CD4-positive, alpha-beta T cell treated with Interferon gamma for 1 hour (primary cell): ENCODE results near the gene HMMR.
"Not testable (repeated sequence)": the region's sequence is repeated elsewhere in the genome, so short reads cannot be mapped to it uniquely, and the experiment has no call there.

Experiments
- DNase-seq: peaks from one replicate; pipeline ENCODE4 v3.0.0-alpha.2; 2020

Gene HMMR

GRCh38 chr5:163460562-163461171 is at the start of gene HMMR:
HMMR (plus strand) TSS chr5:163460632; CDS start chr5:163460693, 61 bp downstream.
- DNase-seq = no peak

GRCh38 chr5:163415673-163416072 is 44.8 kb upstream of the HMMR start:
- not testable (repeated sequence) for DNase-seq

DNA sequence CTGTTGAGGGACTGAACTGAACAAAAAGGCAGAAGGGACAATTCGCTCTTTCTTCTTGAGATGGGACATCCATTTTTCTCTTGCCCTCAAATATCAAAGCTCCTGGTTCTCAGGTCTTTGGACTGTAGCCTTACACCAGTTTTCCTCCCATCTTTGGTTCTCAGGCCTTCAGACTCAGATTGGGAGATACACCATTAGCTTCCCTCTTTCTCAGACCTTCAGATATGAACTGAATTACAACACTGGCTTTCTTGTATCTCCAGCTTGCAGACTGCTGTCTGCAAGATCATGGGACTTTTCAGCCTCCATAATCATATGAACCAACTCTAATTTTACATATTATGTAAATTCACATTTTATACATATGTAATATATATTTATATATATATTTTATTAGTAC is 35.6 kb upstream of the HMMR start:
- DNase-seq = no peak

DNA sequence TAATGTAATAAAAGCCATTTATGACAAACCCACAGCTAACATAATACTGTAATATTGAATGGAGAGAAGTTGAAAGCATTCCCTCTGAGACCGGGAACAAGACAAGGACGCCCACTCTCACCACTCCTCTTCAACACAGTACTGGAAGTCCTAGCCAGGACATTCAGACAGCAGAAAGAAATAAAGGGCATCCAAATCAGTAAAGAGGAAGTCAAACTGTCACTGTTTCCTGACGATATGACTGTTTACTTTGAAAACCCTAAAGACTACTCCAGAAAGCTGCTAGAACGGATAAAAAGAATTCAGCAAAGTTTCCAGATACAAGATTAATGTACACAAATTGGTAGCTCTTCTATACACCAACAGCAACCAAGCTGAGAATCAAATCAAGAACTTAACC is 34.3 kb upstream of the HMMR start:
- not testable (repeated sequence) for DNase-seq

GRCh38 chr5:163432544-163432943 is 27.9 kb upstream of the HMMR start:
- DNase-seq = no peak

- no peak for DNase-seq
Observed at GRCh38 chr5:163433271-163433670, 27.2 kb upstream of the HMMR start.

DNA sequence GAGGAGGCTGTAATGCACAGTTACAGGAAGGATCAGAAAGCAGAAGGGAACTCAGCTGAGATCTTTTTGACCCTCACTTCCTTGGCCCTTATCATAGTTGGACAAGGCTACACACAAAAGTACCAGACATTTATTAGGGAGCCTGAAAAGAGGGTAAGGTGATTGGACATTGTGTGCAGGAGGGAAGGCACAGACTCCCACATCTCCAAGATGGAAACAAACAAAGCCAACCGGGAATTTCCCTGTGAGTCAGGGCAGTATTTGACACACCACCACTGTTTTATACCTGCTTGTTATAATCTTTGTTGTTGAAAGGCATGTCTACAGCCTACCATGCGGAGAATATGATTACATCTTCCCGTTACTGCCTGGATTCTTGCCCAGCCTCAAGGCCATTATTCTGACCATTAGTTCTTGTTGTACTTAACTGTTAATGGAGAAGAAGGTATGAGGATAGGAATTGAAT is 26.0 kb upstream of the HMMR start:
- DNase-seq = no peak

DNA sequence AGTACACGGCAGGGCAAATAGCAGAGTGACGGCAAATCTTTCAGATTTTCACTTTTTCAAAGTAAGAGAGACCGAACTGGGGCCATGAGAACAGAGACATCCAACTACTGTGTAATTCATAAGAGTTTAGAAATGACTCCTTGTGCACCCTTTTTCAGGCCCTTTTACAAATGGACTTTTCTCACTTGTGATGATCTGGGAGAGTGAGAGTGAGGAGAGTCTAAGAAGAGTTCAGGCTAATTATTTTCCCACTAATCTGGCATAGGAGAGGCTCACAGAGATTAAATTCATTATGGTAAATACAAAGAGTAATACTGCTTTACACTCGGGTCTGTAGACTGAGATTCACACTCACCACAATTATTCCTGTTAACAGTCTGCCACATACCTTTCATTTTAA is 23.9 kb upstream of the HMMR start:
- no peak for DNase-seq

GRCh38 chr5:163437011-163437308 is 23.5 kb upstream of the HMMR start:
- DNase-seq = no peak

DNA sequence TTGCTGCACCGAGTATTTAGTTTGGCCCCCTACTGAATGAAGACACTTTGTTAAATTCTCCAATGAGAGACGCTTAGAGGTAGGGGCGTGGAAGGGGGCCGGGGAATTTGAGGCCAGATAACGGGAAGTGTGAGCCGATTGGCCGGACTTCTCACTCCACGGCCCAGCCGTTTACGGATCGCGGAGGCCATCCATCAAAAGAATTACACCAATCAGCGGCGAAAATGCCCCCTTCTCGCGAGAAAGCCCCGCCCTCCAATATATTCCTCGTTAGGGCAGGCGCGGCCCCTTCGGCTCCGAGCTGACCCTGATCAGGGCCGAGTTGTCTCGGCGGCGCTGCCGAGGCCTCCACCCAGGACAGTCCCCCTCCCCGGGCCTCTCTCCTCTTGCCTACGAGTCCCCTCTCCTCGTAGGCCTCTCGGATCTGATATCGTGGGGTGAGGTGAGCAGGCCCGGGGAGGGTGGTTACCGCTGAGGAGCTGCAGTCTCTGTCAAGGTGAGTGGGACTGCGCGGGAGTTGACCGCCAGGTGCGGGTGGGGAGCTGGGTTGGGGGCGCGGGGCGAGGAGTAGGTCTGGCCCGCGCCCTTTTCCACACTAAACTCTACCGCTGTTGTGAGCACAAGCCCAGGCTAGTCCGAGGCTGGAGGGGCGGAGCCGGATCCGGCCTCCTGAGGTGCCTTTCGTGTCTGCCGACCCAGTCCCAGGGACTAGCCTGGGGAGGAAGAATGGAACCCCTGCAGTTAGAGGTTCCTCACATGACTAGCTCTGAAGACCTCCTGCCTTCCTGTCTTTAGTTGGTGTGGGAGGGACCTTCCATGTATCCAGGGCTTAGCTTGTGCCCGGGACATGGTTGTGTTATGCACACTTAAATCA is 22.9 kb upstream of the HMMR start, which contains the start of gene CCNG1:
Gene CCNG1 (plus strand): TSS at position 287 of the 874 bp plus-strand sequence. CDS start 1,662 bp downstream, outside the sequence.
- peak; percentile 90 for DNase-seq

DNA sequence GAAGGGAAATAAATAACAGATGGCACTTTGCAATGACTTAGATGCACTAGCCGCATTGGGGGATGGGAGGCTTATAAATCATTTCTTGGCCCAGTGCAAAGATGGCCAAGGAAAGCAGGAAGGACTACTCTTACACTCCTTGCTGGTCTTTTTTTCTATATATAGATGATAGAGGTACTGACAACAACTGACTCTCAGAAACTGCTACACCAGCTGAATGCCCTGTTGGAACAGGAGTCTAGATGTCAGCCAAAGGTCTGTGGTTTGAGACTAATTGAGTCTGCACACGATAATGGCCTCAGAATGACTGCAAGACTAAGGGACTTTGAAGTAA is 21.4 kb upstream of the HMMR start:
- no peak for DNase-seq

DNA sequence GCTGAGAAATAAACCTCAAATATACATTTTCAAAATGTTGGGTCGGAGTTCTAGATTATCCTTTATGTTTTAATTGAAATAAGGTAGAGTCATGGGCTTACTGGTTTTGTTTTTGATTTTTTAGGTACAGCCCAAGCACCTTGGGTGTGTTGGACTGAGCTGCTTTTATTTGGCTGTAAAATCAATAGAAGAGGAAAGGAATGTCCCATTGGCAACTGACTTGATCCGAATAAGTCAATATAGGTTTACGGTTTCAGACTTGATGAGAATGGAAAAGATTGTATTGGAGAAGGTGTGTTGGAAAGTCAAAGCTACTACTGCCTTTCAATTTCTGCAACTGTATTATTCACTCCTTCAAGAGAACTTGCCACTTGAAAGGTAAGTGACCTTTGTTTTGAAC is 19.5 kb upstream of the HMMR start:
- DNase-seq = no peak

DNA sequence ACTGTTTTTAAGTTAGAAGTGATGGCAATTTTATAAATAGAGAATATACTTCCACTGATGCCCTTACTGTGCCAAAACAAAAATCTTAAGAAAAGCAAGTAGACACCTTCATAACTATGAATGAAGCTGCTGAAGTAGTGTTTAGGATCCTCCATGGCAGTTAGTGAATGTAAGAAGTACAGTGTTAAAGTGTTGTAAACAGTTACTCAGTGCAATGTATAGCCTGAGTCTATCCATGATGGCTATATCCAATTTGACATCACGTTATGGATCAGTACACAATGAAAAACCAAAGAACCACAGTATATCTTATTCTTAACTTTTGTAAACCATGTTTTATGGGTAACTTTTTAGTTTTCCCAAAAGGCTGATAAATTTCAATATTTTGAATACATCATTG is 15.9 kb upstream of the HMMR start:
- DNase-seq = no peak

GRCh38 chr5:163445345-163445744 is 15.1 kb upstream of the HMMR start:
- no peak for DNase-seq

DNA sequence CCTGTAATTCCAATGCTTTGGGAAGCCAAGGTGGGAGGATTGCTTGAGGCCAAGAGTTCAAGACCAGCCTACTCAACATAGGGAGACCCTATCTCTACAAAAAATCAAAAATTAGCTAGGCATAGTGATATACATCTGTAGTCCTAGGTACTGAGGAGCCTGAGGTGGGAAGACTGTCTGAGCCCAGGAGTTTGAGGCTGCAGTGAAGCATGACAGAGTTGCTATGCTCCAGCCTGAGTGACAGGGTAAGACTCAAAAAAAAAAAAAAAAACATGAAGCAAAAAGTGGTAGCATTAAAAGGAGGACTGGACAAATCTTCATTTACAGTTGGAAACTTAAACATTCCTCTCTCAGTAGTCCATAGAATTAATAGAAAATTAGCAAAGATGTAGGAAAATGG is 13.2 kb upstream of the HMMR start:
- DNase-seq = no peak

DNA sequence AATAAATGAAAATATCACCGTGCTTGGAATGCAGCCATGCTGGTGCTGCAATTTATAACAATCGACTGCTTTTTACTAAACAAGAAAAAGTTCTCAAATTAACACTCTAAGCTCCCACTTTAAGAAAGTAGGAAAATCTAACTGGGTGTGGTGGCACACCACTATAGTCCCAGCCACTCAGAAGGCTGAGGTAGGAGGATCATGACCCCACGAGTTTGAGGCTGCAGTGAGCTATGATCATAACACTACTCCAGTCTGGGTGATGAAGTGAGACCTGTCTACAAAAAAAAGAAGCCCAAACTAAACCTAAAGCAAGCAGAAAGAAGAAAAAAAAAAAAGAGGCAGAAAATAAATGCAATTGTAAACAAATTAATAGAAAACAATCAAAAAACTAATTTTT is 12.6 kb upstream of the HMMR start:
- no peak for DNase-seq

GRCh38 chr5:163448491-163448890 is 11.9 kb upstream of the HMMR start:
- no peak for DNase-seq

DNA sequence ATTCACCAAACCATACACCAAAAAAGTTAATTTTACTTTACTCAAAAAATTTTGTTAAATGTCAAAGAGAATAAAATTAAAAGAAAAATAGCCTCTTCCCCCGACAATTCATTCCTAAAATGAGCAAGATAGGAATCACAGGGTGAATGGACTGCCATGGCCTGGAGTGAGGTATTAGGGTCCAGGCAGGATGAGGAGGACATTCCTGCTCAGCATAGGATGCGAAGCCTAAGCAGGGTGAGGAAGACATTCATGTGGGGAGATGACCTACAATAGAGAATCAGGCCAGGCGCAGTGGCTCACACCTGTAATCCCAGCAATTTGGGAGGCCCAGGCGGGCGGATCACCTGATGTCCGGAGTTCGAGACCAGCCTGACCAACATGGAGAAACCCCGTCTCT is 8.9 kb upstream of the HMMR start:
- no peak for DNase-seq

DNA sequence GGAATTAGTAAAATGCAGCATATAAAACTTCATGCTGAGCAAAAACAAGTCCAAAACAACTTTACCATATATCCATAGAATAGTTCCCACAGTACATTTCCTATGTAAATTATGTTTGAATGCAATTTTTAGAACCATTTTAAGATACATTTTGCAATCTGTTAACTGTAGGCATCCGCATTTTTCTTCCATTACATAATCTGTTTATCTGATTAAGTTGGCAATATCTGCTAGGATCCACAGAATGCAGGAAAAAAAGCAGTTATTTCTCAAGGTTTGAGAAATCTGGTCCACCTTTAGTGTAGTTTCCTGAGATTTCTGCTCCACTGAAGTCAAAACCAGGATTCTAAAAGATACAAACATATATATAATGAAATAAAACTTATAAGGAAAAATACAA is 6.7 kb upstream of the HMMR start:
- DNase-seq = no peak

GRCh38 chr5:163455406-163455805 is 5.0 kb upstream of the HMMR start:
- not testable (repeated sequence) for DNase-seq

DNA sequence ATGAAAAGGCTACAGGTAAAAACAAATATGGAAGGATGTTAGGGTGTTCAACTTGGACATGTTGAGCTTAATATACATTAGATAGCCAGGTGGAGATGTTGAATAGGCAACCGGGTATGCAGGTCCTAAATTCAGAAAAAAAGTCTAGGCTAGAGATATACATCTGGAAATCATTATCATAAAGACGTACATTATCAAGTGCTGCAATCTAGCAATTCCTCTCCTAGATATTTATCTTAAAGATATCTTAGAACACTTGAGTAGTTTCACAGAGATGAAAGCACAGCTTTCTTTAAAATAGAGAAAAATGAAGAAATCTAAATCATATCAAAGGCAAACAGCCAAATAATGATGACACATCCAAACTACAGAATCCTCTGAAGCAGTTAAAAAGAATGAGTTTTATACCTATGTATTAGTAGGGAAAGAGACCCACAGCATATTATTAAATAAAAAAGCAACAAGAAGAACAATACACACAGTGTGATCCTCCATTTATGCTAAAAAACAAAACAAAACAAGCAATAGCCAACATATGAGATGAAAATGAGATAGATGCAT is 4.3 kb upstream of the HMMR start:
- DNase-seq = no peak

GRCh38 chr5:163456840-163457239 is 3.6 kb upstream of the HMMR start:
- no peak for DNase-seq

DNA sequence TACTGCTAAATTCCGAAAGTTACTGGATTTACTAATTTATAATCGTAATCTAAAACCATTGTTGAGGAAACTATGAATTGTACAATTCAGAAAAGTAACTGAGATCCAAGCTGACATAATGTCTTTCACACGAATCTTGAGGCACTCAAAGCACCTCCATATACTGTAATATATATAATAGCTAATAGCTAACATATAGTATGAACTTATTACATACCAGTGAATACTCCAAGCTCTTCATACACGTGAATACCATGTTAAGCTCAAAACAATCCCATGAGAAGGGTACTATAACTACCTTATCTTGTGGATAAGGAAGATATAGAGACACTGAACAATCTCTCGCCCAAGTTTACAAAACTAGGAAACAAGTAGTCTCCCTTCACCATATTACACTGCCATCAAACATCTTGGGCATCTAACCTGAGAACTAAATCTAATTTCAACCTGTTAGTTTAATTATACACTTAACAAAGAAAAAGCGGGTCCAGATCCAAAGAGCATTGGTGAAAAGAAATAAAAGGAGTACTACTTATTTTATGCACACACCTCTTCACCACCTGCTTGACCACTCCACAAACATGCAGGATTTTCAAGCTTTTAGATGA is 1.6 kb upstream of the HMMR start:
- DNase-seq = no peak

- DNase-seq = no peak
Observed at GRCh38 chr5:163459462-163459818, 992 bp upstream of the HMMR start.
